CD4-positive, alpha-beta T cell (primary cell): ENCODE measurements around the gene SLAMF6. TPM values are rescaled to one million over a fixed set of nuclear protein-coding genes. Genes with fewer than 3 reads are reported as not detected.

Experiments used
- ATAC-seq: fragments of 200-7000 bp; cut with Tn5 transposase; one replicate; pipeline ENCODE4 v1.10.0; 2022; ENCODE audit warnings: mild to moderate bottlenecking; ENCODE audit not compliant: poor library complexity
- CTCF ChIA-PET: fragments of 350-600 bp; sonication (Branson Sonifier 250); formaldehyde crosslinking; loops from one replicate; lab custom pipeline; 2021; ENCODE audit warnings: antibody characterized with exemption, inconsistent platforms; lab: Charles Lee
- POLR2A ChIA-PET: fragments of 350-600 bp; sonication (Branson Sonifier 250); formaldehyde crosslinking; loops from one replicate; lab custom pipeline; 2021; ENCODE audit warnings: antibody characterized with exemption, inconsistent platforms; lab: Charles Lee
- DNase-seq, 14 experiments: peaks; one replicate each; pipeline ENCODE4 v3.0.0-alpha.2; 2013 to 2020; ENCODE audit warnings: mixed read lengths in 2 of 14
- H3K27ac ChIP-seq, 2 donors: one replicate each; pipeline versions ENCODE4 v1.5.1 to v1.7.0; 2013; ENCODE audit warnings: low read length in 2 of 2, low read depth in 1 of 2, mild to moderate bottlenecking in 1 of 2
- H3K27me3 ChIP-seq, 2 experiments: 1 replicate in 1 of 2; 2 replicates in 1 of 2; pipeline versions ENCODE4 v1.6.1 to v1.7.0; 2013; ENCODE audit warnings: low read length in 2 of 2, control low read depth in 1 of 2, mild to moderate bottlenecking in 1 of 2, moderate library complexity in 1 of 2; ENCODE audit not compliant: insufficient read depth in 2 of 2, control insufficient read depth in 1 of 2
- H3K36me3 ChIP-seq: one replicate; pipeline ENCODE4 v1.6.1; 2013; ENCODE audit warnings: low read length, control low read depth; ENCODE audit not compliant: insufficient read depth
- H3K4me1 ChIP-seq: one replicate; pipeline ENCODE4 v1.6.1; 2013; ENCODE audit warnings: low read length, control low read depth; ENCODE audit not compliant: insufficient read depth
- H3K4me3 ChIP-seq: one replicate; pipeline ENCODE4 v1.5.1; 2013; ENCODE audit warnings: mild to moderate bottlenecking, low read length, moderate library complexity
- H3K9me3 ChIP-seq, 2 experiments: 1 replicate in 1 of 2; 2 replicates in 1 of 2; pipeline versions ENCODE4 v1.6.1 to v1.7.0; 2013; ENCODE audit warnings: low read length in 2 of 2, mild to moderate bottlenecking in 2 of 2, control low read depth in 1 of 2, moderate library complexity in 1 of 2; ENCODE audit not compliant: control insufficient read depth in 1 of 2, insufficient read depth in 1 of 2
- H3K27ac Mint-ChIP-seq: one replicate; pipeline ENCODE4 v1.8.0; 2020; ENCODE audit warnings: mixed read lengths
- H3K27me3 Mint-ChIP-seq: one replicate; pipeline ENCODE4 v1.8.0; 2021; ENCODE audit warnings: mixed read lengths
- H3K36me3 Mint-ChIP-seq: one replicate; pipeline ENCODE4 v1.8.0; 2021; ENCODE audit warnings: low read depth, mixed read lengths
- H3K4me1 Mint-ChIP-seq: one replicate; pipeline ENCODE4 v1.8.0; 2021; ENCODE audit warnings: low read depth, mixed read lengths
- H3K4me3 Mint-ChIP-seq: one replicate; pipeline ENCODE4 v1.8.0; 2020; ENCODE audit warnings: mild to moderate bottlenecking, mixed read lengths
- H3K9me3 Mint-ChIP-seq: one replicate; pipeline ENCODE4 v1.8.0; 2020; ENCODE audit warnings: mixed read lengths
- CTCF ChIP-seq: fragments of 200-600 bp; IDR thresholded peaks from one replicate; pipeline ENCODE4 v1.8.0; 2022; ENCODE audit warnings: antibody characterized with exemption, mild to moderate bottlenecking
- intact Hi-C, 2 experiments: fragments of 100-400 bp; cut with DNase I in 1 of 2; cut with micrococcal nuclease in 1 of 2; formaldehyde crosslinking; loops; one replicate each; pipeline versions ENCODE4 v1.15.1 to v1.9.0; 2023 to 2025; cut with DNase I, micrococcal nuclease
- total RNA-seq, 174 experiments: library from RNA in 2 of 174; stranded (reverse) in 2 of 174; gene quantifications; one replicate each; pipeline ENCODE4 v1.2.3 and lab custom pipeline; 2021 to 2026

The SLAMF6 gene
- total RNA-seq, 2 experiments from 2014 or later, result 6.3 to 7.3 TPM

GRCh38 chr1:160494620-160495019 is 28.4 kb downstream of the SLAMF6 start:
- H3K4me1 Mint-ChIP-seq, result peaks cover 15% of the 10 kb centered on the region
- peaks cover 67% of the 10 kb centered on the region for H3K36me3 ChIP-seq
- no peaks in the 10 kb centered on the region for H3K27me3 Mint-ChIP-seq
- no peaks in the 10 kb centered on the region for H3K9me3 ChIP-seq
- H3K4me1 ChIP-seq, result no peaks in the 10 kb centered on the region
- H3K27ac Mint-ChIP-seq, result no peak overlapping the region
- peaks cover 7% of the 10 kb centered on the region for H3K9me3 Mint-ChIP-seq
- ChIA-PET CTCF (no interaction called here), POLR2A (no interaction called here)
- DNase-seq (peak in 3 of 14 experiments; percentile 18 to 43 (median 30)), ATAC-seq (no peak)
- peaks cover 17% of the 10 kb centered on the region for H3K36me3 Mint-ChIP-seq
- H3K4me3 ChIP-seq, result no peak overlapping the region
- H3K27ac ChIP-seq, result no peak overlapping the region
- peak; percentile 11 for TF ChIP-seq CTCF
- no peak overlapping the region for H3K4me3 Mint-ChIP-seq
- H3K27me3 ChIP-seq, result no peaks in the 10 kb centered on the region
- intact Hi-C loops, result loop anchor here in 1 of 2 experiments (5.0 to 10.0 kb wide), 2 partner anchors 113 to 650 kb away; no protein-coding TSS in a partner anchor

- peaks cover 5% of the 10 kb centered on the region for H3K36me3 Mint-ChIP-seq
- H3K27me3 Mint-ChIP-seq, result no peaks in the 10 kb centered on the region
- Histone ChIP-seq H3K4me3 (no peak overlapping the region), H3K36me3 (peaks cover 83% of the 10 kb centered on the region), H3K9me3 (no peaks in the 10 kb centered on the region), H3K27ac (no peak overlapping the region), H3K27me3 (no peaks in the 10 kb centered on the region), H3K4me1 (no peaks in the 10 kb centered on the region)
- H3K4me3 Mint-ChIP-seq, result no peak overlapping the region
- CTCF ChIA-PET, result no interaction called here
- no peak overlapping the region for H3K27ac Mint-ChIP-seq
- POLR2A ChIA-PET, result no interaction called here
- ATAC-seq (no peak), DNase-seq (no peak)
- peaks cover 14% of the 10 kb centered on the region for H3K4me1 Mint-ChIP-seq
- no peak for TF ChIP-seq CTCF
- H3K9me3 Mint-ChIP-seq, result no peaks in the 10 kb centered on the region
- intact Hi-C loops, result loop anchor here in 1 of 2 experiments (5.0 to 10.0 kb wide), 2 partner anchors 115 to 652 kb away; no protein-coding TSS in a partner anchor
These were observed 30.4 kb downstream of the SLAMF6 start for GRCh38 chr1:160492617-160493016.

GRCh38 chr1:160491981-160492380 is 31.1 kb downstream of the SLAMF6 start:
- CTCF ChIA-PET, result interaction anchor here (1.2 kb wide), 1 partner anchor 10 kb away, joined by 3 read pairs; no protein-coding TSS in a partner anchor
- Histone ChIP-seq H3K27me3 (no peaks in the 10 kb centered on the region), H3K4me3 (no peak overlapping the region), H3K27ac (no peak overlapping the region), H3K36me3 (peaks cover 87% of the 10 kb centered on the region), H3K9me3 (no peaks in the 10 kb centered on the region), H3K4me1 (no peaks in the 10 kb centered on the region)
- H3K9me3 Mint-ChIP-seq, result no peaks in the 10 kb centered on the region
- H3K27ac Mint-ChIP-seq, result no peak overlapping the region
- intact Hi-C loops, result loop anchor here in 1 of 2 experiments (5.0 to 10.0 kb wide), 2 partner anchors 115 to 653 kb away; no protein-coding TSS in a partner anchor
- POLR2A ChIA-PET, result no interaction called here
- H3K36me3 Mint-ChIP-seq, result peaks cover 11% of the 10 kb centered on the region
- DNase-seq (no peak), ATAC-seq (no peak)
- no peak overlapping the region for H3K4me3 Mint-ChIP-seq
- no peaks in the 10 kb centered on the region for H3K27me3 Mint-ChIP-seq
- peaks cover 14% of the 10 kb centered on the region for H3K4me1 Mint-ChIP-seq
- no peak for TF ChIP-seq CTCF
